ENCODE results near the gene CKAP4.

CKAP4 gene

GRCh38 chr12:106240821-106241220, 7.0 kb downstream of the CKAP4 start:
- no peak for DNase-seq (ENCODE audit: low read depth)

DNA sequence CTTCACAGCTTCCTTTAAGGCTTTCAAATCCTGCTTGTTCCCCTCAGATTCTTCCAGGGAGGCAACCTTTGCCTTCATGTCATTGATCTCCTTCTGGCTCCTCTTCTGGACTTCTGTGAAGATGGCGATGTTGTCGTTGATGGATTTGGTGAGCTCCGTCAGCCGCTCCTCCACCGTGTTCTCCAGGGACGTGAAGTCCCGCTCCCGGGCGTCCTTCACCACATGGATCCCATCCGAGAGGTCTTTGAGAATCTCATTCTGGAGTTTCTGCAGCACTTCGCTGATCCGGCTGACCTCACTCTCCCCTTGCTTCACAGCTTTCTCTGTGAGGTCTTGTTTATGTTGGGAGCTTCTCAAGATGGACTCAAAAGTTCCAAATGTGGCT, 7.9 kb downstream of the CKAP4 start:
- DNase-seq (ENCODE audit: low read depth) = no peak

DNA sequence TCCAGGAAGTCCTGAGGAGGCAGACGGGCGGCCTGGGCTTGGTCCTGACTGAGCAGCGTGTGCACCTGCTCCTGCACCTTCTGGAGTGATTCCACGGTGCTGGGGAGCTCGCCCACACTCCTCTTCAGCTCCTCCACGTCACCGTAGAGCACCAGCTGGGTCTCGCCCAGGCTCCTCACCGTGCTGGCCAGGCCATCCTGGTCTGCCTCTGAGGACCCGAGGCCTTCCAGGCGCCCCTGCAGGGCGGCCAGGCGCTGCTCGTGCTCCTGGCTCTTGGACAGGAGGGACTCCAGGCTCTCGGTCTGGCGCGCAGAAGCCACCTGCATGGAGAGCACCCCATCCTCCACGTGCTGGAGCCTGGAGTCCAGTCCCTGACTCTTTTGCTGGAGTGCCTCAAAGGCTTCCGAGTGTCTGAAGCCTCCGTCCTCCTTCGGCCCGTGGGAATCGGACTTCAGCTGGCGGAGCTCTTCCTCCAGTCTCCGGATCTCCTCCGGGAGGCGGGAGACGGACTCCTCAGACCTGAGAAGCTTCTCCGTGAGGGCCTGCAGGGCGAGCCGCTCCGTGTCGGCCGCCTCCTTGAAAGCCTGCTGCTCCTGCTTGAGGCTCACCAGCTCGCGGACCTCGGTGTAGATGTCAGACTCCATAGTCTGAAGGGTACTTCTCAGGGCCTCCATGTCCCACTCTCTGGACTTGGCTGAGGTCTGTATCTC, 8.4 kb downstream of the CKAP4 start:
- DNase-seq (ENCODE audit: low read depth) = no peak

DNA sequence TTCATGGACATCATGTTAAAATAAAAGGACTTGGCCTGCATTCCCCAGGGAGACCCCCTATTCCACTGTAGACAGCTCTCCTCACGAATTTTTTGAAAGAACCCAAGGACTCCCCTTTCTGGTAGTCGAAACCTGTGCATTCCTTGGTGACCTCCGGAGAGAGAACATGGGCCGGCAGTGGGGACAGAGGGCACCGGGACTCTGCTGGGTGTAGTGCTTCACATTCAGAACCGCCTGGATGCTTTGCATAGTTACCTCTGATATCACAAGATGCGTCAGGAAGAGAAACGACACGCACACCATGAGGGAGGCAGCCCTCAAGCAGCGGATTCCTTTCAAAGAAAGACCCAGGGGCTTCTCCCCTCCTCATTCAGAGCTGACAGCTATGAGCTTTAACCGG, 9.7 kb downstream of the CKAP4 start:
- DNase-seq (ENCODE audit: low read depth) = no peak

DNA sequence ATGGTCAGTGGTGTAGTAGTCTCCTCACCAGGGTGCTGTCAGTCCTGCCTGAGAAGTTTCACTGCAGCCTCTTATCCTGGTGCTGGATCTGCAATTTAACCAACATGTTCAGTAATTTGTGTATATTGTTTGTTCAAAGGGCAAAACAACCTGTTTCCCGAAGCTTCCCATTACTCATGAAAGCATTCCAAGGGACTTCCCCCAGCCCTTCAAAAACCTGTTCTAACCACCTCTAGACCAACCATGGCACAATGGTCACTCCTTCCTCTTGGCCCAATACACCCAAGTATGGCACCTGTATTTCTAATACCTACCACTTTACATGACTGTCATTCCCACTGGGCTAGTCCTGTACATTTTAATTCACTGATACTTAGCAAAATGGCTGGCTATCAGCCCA, 12.1 kb downstream of the CKAP4 start:
- no peak for DNase-seq (ENCODE audit: low read depth)

DNA sequence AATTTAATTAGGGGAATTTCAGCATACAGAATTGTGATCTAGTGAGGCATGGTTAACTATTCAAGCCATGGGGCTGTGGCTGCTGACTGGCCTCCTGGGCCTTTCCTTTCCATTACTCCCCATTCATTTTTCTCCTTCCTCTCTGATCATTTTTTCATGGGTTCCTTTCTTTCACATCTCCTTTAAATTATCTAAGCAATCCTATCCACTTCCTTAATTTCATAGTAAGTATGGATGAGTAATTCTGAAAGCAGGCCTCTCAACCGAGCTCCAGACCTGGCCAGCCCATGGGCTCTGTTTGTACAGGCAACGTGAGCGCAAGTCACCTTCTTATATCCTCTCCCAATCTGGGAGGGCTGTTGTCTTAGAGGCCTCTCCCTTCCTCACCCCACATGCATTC, 13.4 kb downstream of the CKAP4 start:
- DNase-seq (ENCODE audit: low read depth) = no peak

- no peak for DNase-seq (ENCODE audit: low read depth)
These were observed 14.8 kb downstream of the CKAP4 start for GRCh38 chr12:106233011-106233410.

DNA sequence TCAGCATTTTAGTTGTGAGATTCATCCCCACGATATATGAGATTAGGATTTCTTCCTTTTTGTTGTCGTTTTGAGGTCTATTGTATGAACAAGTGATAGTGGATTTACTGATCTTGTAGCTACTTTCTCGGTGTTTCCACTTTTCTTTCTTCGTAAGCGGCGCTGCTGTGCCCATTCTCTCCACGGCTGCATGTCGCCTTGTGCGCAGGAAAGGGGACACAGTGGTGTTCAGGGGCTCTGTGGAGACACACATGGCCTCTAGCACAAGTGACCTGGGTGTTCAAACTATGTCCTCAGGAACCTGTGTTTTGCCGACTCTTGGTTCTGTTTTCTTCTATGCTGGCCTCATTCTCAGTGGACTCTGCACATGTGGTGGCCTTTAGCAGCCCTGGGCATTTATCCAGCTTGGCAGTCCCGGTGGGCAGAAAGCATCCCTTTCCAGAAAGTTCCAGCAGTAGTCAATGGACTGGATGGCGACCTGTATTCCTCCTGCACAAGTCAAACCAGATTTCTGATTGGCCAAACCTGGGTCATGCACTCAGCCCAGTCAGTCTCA, 18.7 kb downstream of the CKAP4 start:
- DNase-seq (ENCODE audit: low read depth) = no peak

GRCh38 chr12:106228320-106228710, 19.5 kb downstream of the CKAP4 start:
- no peak for DNase-seq (ENCODE audit: low read depth)

DNA sequence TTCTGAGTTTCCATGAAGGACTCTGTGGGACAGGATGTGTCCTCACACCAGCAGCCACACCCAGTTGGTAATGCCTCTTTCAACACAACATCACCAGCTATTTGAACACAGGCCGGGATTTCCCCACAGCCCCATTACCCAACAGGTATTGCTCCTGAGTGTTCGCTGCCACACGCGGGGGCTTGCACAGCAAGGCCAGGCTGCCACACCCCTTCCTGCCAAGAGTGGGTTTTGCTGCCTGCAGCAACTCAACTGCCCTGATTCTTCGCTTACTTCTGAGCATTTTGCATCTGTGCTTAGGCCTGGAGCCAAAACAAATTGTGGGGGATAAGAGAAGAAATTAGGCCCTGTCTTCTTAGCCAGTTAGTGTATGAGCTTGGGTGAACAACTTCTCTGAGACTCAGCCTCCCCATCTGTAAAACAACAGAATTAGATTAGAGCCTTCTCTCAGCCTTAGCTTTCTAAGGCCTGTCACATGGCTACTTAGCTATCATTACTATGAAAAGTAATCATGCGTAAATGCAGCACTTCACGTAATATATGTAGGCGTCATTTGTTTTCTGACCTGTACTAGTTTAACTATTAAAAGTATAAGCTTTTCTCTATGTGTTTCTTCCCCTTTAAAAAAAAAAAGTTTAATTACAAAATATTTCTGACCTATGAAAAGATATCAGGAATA, 20.0 kb downstream of the CKAP4 start:
- no peak for DNase-seq (ENCODE audit: low read depth)

DNA sequence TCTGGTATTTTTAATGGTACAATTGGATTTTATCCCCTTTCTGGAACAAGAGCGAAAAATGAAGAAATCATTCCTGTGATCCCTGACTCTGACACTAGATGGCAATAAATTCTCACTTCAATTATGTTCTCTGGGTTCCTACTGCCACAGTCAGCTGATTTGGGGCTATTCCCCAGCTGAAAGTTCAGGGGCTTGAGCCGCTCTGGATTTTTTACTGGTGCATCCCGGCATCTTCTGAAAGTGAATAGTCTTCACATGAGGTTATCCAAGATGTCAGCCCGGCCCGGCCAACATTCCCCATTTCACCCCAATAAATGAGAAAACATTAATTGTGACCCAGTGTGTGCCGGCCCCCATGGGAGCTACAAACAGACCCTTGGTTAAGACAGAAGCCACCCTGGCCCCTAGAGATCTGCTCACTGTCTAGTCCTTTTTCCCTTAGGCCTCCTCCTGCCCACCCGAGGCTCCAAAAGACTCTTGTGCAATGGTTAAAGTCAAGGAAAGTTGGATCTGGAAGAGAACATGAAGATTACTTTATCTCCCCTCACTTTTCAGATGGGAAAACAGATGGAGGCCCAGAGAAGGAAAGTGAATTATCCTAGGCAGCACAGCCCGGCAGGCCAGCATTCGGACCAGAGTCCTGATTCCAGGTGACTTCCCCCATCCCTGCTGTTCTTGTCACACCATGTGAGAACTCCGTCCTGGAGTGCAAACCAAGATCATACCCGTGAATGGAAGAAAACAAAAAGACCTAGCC, 20.8 kb downstream of the CKAP4 start:
- DNase-seq (ENCODE audit: low read depth) = no peak

GRCh38 chr12:106224355-106224706, 23.5 kb downstream of the CKAP4 start:
- DNase-seq (ENCODE audit: low read depth) = no peak

DNA sequence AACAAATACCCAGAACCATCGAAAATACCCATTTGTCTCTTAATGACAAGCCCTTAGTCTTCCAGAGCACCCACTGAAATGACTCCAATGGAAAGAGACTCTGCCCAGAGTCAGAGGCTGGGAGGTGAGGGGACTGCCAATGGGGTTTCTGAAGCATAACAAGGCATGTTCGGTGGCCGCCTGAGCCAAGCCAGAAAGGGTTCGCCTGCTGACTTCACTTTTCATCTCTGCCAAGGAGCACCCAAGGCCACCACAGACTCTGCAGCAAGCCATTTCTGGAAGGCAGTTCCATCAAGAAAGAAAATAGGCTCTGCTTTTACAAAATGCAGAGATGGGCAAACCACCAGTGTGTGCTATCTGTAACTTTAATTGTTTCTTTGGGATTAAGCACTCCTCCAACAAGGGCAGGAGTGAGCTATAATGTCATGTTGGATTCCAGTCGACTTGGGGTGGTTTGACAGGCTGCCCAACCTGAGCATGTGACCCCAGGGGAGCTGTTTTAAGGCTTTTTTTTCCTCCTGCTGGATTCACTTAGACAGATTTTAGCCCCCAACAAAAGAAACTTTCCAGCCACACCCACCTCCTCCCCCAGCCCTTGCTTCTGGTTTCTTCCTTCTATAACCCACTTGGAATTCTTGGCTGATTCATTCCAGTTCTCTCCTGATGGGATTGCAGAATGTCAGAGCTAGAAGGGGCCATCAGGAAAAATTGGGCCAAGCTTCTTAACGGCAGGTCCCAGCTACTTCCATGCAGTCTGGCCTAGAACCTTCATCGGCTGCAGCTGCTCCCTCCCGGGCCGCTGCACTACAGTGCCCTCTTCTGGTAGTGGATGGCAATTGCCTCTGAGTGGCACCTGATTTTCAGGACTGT, 24.1 kb downstream of the CKAP4 start:
- DNase-seq (ENCODE audit: low read depth) = no peak

DNA sequence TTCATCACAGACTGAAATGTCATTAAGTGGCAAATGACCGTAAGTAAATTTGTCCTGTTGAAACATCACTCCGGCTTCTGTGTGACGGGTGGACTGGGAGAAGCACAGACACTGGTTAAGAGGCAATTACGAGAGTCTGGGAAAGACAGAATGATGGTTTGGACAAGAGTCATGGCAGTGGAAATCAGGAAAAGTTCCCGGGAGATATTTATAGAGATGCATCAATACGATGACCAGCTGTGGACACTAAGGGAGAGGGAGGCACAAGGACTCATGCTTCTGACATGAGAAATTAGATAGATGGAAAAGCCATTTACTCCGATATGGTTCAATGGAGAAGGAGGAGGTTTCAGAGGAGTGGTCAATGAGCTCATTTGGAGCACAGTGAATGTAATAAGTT, 27.3 kb downstream of the CKAP4 start:
- DNase-seq (ENCODE audit: low read depth) = no peak

DNA sequence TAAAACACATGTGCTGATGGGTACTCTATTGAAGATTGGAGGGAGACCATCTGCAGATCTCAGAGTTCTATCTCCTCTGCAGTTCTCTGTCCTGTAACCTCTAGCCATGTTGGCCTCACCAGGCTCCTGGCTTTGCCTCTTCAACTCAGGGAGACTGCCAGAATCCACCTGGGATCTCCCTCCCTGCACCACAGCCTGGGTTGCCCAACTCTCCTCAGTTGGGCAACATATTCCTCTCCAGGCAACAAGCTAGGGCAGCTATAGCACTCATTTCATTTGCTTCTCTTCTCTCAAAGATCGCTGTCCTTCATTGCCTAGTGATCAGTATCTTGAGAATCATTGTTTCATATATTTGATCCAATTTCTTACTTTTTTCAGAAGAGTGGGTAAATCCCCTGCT, 28.8 kb downstream of the CKAP4 start:
- no peak for DNase-seq (ENCODE audit: low read depth)

GRCh38 chr12:106217706-106218105, 30.1 kb downstream of the CKAP4 start:
- DNase-seq (ENCODE audit: low read depth) = no peak

DNA sequence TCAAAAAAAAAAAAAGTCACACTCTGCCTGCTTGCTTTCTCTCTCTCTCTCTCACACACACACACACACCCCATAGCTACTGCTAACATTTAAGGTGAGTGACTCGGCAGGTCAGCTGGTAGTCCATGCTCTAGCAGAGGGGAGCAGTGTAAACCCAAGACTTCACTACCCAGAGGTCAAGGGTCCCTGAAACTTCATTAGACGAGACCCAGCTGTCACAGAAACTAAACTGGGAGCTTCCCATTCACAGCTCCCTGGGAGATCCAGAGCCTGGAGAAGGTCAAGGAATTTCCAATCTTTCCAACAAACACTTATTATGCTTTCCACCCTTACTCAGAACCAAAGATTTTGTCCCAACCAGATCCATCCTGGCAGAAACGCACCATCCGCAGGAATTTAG, 33.2 kb downstream of the CKAP4 start:
- DNase-seq (ENCODE audit: low read depth) = no peak

- DNase-seq (ENCODE audit: low read depth) = no peak
These were observed 34.2 kb downstream of the CKAP4 start for GRCh38 chr12:106213662-106214061.

DNA sequence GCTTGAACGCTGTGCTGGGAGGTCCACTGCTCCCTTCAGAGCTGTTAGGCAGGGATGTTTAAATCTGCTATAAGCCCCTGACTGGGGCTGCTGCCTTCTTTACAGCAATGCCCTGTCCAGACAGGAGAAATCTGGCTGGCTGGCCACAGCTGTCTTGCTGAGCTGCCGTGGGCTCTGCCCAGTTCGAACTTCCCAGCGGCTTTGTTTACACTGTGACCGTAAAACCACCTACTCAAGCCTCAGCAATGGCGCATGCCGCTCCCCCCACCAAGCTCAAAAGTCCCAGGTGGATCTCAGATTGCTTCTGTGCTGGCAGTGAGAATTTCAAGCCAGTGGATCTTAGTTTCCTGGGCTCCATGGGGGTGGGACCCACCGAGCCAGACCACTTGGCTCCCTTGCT, 35.8 kb downstream of the CKAP4 start:
- no peak for DNase-seq (ENCODE audit: low read depth)

DNA sequence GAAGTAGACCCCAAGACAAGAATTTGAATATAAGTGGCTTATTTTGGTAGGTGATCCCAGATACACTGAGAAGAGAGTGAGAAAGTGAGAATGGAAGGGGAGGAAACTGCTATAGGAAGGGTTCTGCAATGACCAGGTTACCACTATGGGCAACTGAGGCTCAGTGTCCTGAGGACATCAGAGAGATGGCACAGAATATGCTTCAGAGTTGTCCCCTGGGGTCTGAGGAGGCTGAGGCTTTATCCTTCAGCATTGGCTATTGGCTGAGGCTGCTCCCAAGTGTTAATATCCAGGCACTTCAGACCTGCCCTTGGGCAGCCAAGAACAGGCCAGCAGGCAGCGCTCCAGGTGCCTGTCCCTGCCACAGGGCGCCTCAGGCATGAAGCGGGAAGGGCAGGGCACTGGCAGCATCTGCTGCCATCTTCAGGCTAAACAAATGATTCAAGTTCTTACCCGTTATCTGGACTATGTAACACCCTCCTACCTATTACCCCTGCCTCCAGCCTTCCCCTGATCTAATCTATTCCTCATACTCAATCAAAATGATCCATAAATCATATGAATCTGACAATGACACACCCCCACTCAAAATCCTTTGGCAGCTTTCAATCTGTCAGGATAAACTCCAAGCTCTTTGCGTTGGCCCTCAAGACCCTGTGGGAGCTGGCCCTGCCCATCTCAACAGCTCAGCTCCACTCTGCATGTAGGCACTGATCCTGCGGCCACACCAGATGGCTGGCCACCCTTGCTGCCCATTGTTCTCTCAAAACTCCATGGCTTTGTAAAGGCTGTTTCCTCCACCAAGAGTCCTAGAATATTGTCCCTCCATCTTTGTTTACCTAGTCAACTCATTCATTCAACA, 42.4 kb downstream of the CKAP4 start:
- DNase-seq (ENCODE audit: low read depth) = peak; percentile 11

- no peak for DNase-seq (ENCODE audit: low read depth)
These were observed 43.5 kb downstream of the CKAP4 start for GRCh38 chr12:106204312-106204711.

Measured in HS-27A (cell line).